PC-3 (cell line): Measurements from ENCODE around the gene TOP2A.

Source experiments
- EZH2 ChIP-seq: fragments of 300-600 bp; sonication (generic); IDR thresholded peaks from one replicate; pipeline ENCODE4 v1.6.1; 2017; ENCODE audit warnings: antibody characterized with exemption, mild to moderate bottlenecking, low read length; ENCODE audit not compliant: unreplicated experiment
- EZH2phosphoT487 ChIP-seq: fragments of 300-600 bp; sonication (generic); IDR thresholded peaks from 2 replicates; pipeline ENCODE4 v1.6.1; 2018; ENCODE audit warnings: mild to moderate bottlenecking, antibody characterized with exemption, low read length, borderline replicate concordance
- TF ChIP-seq, protein P1 (sequence below): fragments of 300-600 bp; sonication (generic); conservative IDR thresholded peaks from 2 replicates; pipeline ENCODE4 v1.5.1; 2017; ENCODE audit warnings: antibody characterized with exemption, low read depth, mild to moderate bottlenecking, low read length

DNA sequence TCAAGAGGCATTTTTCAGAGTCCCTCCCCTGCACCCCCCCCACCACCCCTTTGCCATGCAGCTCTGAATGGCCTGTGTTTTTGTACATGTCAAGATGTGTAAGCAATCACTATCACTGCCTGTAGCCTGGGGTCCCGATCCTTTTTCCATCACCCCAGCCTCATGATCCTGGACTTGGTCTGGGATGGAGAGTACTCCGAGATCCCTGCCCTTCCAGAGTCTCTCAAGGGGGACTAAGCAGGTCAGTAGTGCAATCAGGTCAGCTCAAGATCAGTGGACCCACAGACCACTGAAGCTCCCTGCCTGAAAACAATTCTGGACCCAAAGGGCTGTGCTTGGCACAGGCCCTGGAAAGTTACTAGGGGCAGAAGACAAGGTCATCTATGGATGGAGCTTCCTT, 45.7 kb downstream of the TOP2A start:
- TF ChIP-seq, protein P1, sequence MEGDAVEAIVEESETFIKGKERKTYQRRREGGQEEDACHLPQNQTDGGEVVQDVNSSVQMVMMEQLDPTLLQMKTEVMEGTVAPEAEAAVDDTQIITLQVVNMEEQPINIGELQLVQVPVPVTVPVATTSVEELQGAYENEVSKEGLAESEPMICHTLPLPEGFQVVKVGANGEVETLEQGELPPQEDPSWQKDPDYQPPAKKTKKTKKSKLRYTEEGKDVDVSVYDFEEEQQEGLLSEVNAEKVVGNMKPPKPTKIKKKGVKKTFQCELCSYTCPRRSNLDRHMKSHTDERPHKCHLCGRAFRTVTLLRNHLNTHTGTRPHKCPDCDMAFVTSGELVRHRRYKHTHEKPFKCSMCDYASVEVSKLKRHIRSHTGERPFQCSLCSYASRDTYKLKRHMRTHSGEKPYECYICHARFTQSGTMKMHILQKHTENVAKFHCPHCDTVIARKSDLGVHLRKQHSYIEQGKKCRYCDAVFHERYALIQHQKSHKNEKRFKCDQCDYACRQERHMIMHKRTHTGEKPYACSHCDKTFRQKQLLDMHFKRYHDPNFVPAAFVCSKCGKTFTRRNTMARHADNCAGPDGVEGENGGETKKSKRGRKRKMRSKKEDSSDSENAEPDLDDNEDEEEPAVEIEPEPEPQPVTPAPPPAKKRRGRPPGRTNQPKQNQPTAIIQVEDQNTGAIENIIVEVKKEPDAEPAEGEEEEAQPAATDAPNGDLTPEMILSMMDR: no peak
- no peak for TF ChIP-seq EZH2phosphoT487
- no peak for TF ChIP-seq EZH2
